HEK293T (cell line): Measurements from ENCODE around the gene PRKD2.

Source experiments
- CTCF ChIA-PET: fragments of 350-600 bp; formaldehyde crosslinking; extraction: SDS; loops from one replicate; lab custom pipeline; 2021; ENCODE audit warnings: antibody characterized with exemption, inconsistent platforms; lab: Yijun Ruan, JAX
- POLR2A ChIA-PET: fragments of 350-600 bp; formaldehyde crosslinking; extraction: SDS; loops from one replicate; lab custom pipeline; 2020; ENCODE audit warnings: antibody characterized with exemption, inconsistent platforms; lab: Yijun Ruan, JAX
- DNase-seq: peaks from one replicate; pipeline ENCODE4 v3.0.0; 2012; ENCODE audit warnings: mixed read lengths; ENCODE audit errors: extremely low spot score
- ARNT ChIP-seq: fragments of 450-650 bp; IDR thresholded peaks from 2 replicates; pipeline ENCODE4 v1.6.1; 2017; ENCODE audit warnings: mild to moderate bottlenecking
- BHLHE40 ChIP-seq: fragments of 450-650 bp; IDR thresholded peaks from 2 replicates; pipeline ENCODE4 v1.6.1; 2016; ENCODE audit warnings: mild to moderate bottlenecking, moderate library complexity, borderline replicate concordance
- CTBP1 ChIP-seq: fragments of 450-650 bp; IDR thresholded peaks from 2 replicates; pipeline ENCODE4 v1.6.1; 2016; ENCODE audit warnings: borderline replicate concordance
- ELF4 ChIP-seq: fragments of 450-650 bp; IDR thresholded peaks from 2 replicates; pipeline ENCODE4 v1.6.1; 2017; ENCODE audit warnings: antibody characterized with exemption
- FOXA1 ChIP-seq: fragments of 450-650 bp; IDR thresholded peaks from 2 replicates; pipeline ENCODE4 v1.6.1; 2016; ENCODE audit warnings: mild to moderate bottlenecking
- FOXK2 ChIP-seq: fragments of 450-650 bp; IDR thresholded peaks from 2 replicates; pipeline ENCODE4 v1.6.1; 2016; ENCODE audit warnings: mild to moderate bottlenecking
- FOXM1 ChIP-seq: fragments of 450-650 bp; IDR thresholded peaks from 2 replicates; pipeline ENCODE4 v1.6.1; 2017; ENCODE audit warnings: mild to moderate bottlenecking, borderline replicate concordance
- HDGF ChIP-seq: fragments of 450-650 bp; IDR thresholded peaks from 2 replicates; pipeline ENCODE4 v1.6.1; 2017; ENCODE audit warnings: antibody characterized with exemption, borderline replicate concordance
- L3MBTL2 ChIP-seq: fragments of 450-650 bp; conservative IDR thresholded peaks from 2 replicates; pipeline ENCODE4 v1.6.1; 2016; ENCODE audit warnings: mild to moderate bottlenecking
- LEF1 ChIP-seq: fragments of 450-650 bp; IDR thresholded peaks from 2 replicates; pipeline ENCODE4 v1.6.1; 2017; ENCODE audit warnings: mild to moderate bottlenecking, borderline replicate concordance
- NFRKB ChIP-seq: fragments of 450-650 bp; IDR thresholded peaks from 2 replicates; pipeline ENCODE4 v1.6.1; 2016; ENCODE audit warnings: mild to moderate bottlenecking, moderate library complexity
- SP1 ChIP-seq: fragments of 450-650 bp; IDR thresholded peaks from 2 replicates; pipeline ENCODE4 v1.6.1; 2017
- SUZ12 ChIP-seq: fragments of 450-650 bp; IDR thresholded peaks from 2 replicates; pipeline ENCODE4 v1.6.1; 2016; ENCODE audit warnings: mild to moderate bottlenecking
- TARDBP ChIP-seq: fragments of 450-650 bp; IDR thresholded peaks from 2 replicates; pipeline ENCODE4 v1.6.1; 2016
- ZNF384 ChIP-seq: fragments of 450-650 bp; IDR thresholded peaks from 2 replicates; pipeline ENCODE4 v1.6.1; 2016
- TF ChIP-seq, protein P1 (sequence below): fragments of 450-650 bp; IDR thresholded peaks from 2 replicates; pipeline ENCODE4 v1.6.1; 2016

PRKD2 gene

DNA sequence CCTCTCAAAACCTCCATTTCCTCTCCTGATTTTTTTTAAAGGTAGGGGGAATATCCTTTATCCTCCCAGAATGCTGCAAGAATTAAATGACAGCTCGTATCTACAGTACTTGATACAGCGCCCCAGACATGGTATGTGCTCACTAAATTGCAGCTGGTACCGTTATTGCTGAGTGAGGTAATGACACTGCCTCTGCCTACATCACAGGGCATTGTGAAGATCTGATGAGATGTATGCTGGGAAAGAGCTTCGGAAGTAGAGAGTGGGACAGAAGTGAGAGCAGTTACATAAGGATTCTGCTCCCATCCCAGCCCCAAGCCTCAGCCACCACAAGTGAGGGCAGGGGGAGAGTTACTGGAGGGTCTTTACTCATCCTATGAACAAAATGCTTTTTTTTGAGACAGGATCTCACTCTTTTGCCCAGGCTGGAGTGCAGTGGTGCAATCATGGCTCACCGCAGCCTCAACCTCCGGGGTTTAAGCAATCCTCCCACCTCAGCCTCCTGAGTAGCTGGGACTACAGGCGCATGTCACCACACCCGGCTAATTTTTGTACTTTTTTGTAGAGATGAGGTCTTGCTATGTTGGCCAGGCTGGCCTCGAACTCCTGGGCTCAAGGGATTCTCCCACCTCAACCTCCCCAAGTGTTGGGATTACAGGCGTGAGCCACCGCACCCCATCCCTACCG, 27.2 kb upstream of the PRKD2 start:
- ChIA-PET POLR2A (interaction anchor here (0.5 kb wide), 1 partner anchor 685 kb away, joined by 3 read pairs; no protein-coding TSS in a partner anchor), CTCF (no interaction called here)
- no peak for TF ChIP-seq ZNF384
- no peak for TF ChIP-seq TARDBP
- no peak for DNase-seq

DNA sequence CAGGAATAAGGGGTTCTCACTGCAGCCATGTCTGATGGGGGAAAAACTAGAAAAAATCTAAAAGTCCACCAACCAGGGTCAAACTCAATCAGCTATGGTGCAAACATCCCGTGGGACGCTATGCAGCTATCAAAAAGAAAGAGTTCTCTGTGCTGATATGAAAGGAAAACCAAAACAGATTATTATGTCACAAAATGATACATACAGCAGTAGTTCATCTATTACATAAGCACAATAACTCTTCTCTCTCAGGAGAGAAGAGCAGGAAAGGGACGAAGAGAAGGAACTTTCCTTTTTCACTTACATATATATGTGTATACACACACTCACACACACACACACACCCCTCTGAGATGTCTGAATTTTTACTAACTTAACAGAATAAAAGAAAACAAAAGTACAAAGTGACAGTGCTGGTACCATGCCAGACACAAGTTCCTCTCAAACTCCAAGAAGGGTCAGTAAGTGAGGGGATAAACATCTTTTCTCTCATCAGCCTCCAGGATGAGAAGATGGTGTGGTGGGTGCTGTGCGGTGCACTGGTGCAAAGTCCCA, 26.1 kb upstream of the PRKD2 start:
- no peak for TF ChIP-seq ARNT
- TF ChIP-seq LEF1, result no peak
- TF ChIP-seq CTBP1, result no peak
- TF ChIP-seq FOXK2, result no peak
- TF ChIP-seq SP1, result no peak
- ChIA-PET CTCF (interaction anchor here (2.9 kb wide), 1 partner anchor 14 kb away, joined by 9 read pairs; no protein-coding TSS in a partner anchor), POLR2A (no interaction called here)
- DNase-seq, result no peak

DNA sequence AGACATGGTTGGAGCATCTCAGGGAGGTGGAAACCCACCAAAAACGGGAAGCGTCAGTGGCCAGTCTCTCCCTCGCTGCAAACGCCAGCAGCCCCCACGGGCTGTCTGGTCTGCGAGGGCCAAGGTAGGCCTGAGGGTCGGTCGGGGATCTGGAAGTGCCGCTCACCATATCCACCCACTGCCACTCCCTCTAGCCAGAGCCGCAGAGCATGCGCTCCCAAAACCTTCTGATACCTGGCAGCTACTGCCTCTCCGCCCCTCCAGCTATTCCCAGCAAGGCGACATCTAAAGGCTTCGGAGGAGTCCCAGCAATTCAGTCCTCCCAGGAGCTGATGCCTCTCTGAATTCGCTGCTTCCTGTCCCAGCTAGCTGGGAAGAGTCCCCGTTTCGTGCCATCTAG, 24.5 kb upstream of the PRKD2 start:
- ChIA-PET POLR2A (interaction anchor here (1.2 to 1.4 kb wide), 2 partner anchors 47 to 141 kb away, joined by 3 to 4 read pairs; partner anchors contain the start of gene SLC1A5), CTCF (interaction anchor here (0.7 to 2.9 kb wide), 2 partner anchors 12 to 13 kb away, joined by 3 to 9 read pairs; no protein-coding TSS in a partner anchor)
- DNase-seq, result no peak
- no peak for TF ChIP-seq FOXA1
- TF ChIP-seq CTBP1, result no peak
- TF ChIP-seq FOXM1, result no peak
- no peak for TF ChIP-seq BHLHE40
- TF ChIP-seq LEF1, result no peak

DNA sequence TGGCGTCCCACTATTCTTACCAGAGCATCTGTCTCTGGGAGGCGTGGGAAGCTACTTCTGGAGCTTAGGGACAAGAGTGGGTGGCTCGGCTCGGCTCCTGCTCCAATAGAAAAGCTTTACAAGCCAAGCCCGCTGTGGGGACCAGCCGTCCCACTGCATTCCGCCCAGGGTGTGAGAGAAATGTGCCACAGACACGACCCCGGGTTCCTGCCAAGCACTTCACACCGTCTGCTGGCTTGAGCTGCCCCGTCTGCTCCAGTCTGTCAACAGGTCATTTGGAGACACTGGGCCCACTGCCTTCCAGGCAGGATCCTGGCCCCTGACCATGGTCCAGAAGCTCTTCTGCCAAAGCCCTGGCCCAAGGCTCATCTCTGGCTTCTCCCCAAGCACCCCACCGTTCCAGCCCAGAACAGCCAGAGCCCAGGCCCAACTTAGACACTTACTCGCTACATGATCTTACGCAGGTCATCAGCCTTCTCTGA, 22.4 kb upstream of the PRKD2 start:
- TF ChIP-seq HDGF, result no peak
- TF ChIP-seq BHLHE40, result no peak
- no peak for TF ChIP-seq NFRKB
- TF ChIP-seq FOXM1, result no peak
- no peak for TF ChIP-seq ARNT
- no peak for TF ChIP-seq SP1
- no peak for TF ChIP-seq TARDBP
- TF ChIP-seq FOXK2, result no peak
- no peak for TF ChIP-seq LEF1
- no peak for TF ChIP-seq ZNF384
- no peak for TF ChIP-seq CTBP1
- TF ChIP-seq, protein P1, sequence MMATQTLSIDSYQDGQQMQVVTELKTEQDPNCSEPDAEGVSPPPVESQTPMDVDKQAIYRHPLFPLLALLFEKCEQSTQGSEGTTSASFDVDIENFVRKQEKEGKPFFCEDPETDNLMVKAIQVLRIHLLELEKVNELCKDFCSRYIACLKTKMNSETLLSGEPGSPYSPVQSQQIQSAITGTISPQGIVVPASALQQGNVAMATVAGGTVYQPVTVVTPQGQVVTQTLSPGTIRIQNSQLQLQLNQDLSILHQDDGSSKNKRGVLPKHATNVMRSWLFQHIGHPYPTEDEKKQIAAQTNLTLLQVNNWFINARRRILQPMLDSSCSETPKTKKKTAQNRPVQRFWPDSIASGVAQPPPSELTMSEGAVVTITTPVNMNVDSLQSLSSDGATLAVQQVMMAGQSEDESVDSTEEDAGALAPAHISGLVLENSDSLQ, result no peak
- no peak for TF ChIP-seq SUZ12
- TF ChIP-seq FOXA1, result no peak
- no peak for TF ChIP-seq ELF4
- no peak for TF ChIP-seq L3MBTL2
- ChIA-PET CTCF (interaction anchor here (0.5 to 1.2 kb wide), 2 partner anchors 11 to 35 kb away, joined by 3 to 4 read pairs; no protein-coding TSS in a partner anchor), POLR2A (no interaction called here)
- DNase-seq, result no peak

DNA sequence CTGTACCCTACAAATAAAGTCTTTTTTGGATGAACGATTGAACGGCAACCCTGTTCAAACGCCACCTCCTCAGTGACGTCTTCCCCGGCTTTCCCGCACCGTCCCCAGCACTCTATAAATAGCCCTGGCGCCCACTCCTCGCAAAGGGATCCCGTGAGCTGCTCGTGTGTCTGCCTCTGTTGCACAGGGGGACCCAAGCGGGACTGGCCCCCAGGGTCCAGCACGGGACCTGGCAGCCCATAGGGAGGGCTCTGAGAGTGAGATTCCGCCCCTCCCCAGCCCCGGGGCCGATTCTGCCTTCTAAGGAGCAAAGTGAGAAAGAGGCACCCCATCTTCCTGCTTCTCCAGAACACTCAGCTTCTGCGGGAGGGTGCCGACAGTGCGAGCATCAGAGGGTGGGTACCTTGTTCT, 20.9 kb upstream of the PRKD2 start:
- POLR2A ChIA-PET, result interaction anchor here (1.1 kb wide), 1 partner anchor 137 kb away, joined by 3 read pairs; the partner anchor contains the start of gene CALM3
- DNase-seq, result no peak
- no peak for TF ChIP-seq NFRKB
- no peak for TF ChIP-seq SP1
- TF ChIP-seq TARDBP, result no peak
- CTCF ChIA-PET, result interaction anchor here (1.2 kb wide), 1 partner anchor 9 kb away, joined by 4 read pairs; no protein-coding TSS in a partner anchor

DNA sequence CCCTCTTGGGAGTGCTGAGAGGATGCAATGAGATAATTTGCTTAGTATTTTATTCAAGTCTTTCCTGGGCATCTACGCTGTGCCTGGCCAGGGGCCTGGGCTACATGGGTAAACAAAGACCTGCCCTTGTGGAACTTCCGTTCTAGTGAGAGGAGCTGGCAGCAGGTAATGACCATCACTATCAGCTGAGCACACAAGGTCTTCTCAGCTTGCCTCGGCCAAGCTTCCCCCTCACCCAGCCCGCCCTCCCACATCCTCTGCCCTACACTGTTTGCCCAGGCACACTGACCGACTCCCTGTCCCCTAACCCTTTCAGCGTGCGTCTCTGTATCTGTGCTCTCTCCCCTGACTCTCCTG, 20.4 kb upstream of the PRKD2 start:
- POLR2A ChIA-PET, result interaction anchor here (1.1 kb wide), 1 partner anchor 136 kb away, joined by 3 read pairs; the partner anchor contains the start of gene CALM3
- TF ChIP-seq LEF1, result no peak
- DNase-seq, result no peak
- CTCF ChIA-PET, result interaction anchor here (1.2 kb wide), 1 partner anchor 8 kb away, joined by 4 read pairs; no protein-coding TSS in a partner anchor

DNA sequence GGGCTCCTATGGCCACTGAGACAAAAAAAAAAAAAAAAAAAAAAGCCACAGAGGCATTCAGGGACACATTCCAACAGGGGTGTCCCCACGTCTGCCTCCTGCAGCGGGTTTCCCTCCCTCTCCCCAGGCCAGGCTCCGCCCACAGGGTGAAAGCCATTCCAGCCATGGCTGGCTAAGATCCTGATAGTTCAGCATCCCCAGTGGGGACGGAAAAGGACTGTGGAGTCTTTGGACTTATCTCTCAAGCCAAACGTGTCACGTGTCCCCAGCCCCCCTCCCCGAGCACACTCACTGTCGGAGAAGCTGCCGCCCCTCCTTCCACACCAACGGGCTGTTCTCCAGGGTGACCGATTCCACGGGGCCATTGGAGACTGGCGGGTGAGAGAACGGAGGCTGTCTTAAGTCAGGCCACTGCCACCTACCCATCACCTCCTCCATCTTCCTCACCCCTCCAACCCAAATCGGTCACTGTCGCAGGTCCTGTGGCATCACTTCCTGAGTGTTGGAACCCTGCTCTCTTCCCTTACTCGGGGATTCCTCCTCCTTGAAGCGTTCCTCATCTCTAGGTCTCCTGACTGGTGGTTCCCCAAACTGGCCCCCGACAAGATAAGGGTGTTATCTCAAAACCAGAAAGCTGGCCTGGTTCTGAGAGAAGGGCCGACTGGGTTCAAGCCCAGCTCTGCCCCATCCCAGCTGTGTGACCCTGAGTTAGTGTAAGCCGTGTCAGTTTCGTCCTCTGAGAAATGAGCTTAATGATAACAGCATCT, 19.8 kb upstream of the PRKD2 start:
- no peak for TF ChIP-seq ARNT
- no peak for TF ChIP-seq ELF4
- TF ChIP-seq NFRKB, result no peak
- no peak for TF ChIP-seq L3MBTL2
- no peak for TF ChIP-seq LEF1
- no peak for TF ChIP-seq SP1
- TF ChIP-seq FOXA1, result no peak
- ChIA-PET CTCF (interaction anchor here (1.2 kb wide), 1 partner anchor 8 kb away, joined by 4 read pairs; no protein-coding TSS in a partner anchor), POLR2A (no interaction called here)
- no peak for DNase-seq
